ENCODE measurements around the gene SP140L.
"Not testable (repeated sequence)": the region's sequence is repeated elsewhere in the genome, so short reads cannot be mapped to it uniquely, and the experiment has no call there.

SP140L gene

DNA sequence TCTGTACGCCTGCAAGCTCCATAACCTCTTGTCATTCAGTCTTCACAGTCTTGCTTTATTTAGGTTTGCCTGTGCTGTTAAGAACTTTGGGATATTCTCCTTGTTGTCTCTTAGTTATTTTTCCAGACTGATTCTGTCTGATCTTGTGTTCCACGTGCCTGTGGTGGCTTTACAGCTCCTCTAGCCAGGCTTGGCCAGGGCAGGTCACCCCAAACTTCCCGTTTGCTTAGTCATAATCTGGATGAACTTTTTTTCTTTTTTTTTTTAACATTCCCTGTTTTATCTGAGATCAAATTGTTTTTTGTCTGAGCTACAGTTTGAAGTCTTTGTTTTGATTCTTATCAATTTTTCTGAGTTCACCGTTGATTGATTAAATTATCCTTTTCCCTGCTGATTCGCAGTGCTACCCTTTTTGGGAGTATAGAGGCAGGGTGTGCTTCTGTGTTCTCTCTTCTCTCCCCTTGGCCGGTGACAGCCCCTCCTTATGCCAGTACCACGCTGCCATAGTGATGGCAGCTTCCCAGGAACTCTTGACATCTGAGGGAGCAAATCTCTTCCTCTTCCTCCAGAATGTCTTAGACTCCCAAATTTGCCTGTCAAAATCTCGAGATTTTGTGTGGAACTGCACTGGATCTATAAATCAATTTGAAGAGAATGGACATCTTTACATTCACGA, 91.5 kb downstream of the SP140L start:
- peak; percentile 61 for DNase-seq (ENCODE audit: low spot score)

DNA sequence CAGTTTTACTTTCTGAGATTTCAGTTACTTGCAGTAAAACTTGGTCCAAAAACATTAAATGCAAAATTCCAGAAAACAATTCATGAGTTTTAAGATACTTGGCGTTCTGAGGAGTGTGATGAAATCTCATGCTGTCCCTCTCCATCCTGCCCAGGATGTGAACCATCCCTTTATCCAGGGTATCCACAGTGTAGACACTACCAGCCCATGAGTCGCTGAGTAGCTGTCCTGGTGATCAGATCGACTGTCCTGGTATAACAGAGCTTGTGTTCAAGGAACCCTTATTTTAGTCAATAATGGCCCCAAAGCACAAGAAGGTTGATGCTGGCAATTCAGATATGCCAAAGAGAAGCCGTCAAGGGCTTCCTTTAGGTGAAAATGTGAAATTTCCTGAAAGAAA, 92.2 kb downstream of the SP140L start:
- DNase-seq (ENCODE audit: low spot score): no peak

DNA sequence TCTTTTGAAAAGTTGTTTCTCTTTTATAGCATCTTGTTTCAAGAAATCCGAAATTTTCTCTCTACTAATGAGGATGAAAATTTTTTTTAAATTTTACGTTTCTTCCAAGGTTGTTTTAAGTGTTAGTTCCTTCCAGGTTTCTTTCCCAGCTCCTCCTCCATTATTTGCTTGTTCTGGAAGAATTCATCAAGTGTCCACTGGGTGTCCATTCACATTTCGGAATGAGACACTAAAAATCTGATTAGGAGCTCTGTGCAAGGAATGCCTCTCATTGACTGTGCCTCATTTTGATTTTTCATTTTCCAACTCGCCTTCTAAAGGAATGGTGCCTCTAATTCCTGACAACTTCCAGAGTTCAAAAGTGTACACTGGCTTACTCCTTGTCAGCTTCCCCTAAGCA, 95.2 kb downstream of the SP140L start:
- DNase-seq (ENCODE audit: low spot score): no peak

GRCh38 chr2:230423851-230424458, 97.0 kb downstream of the SP140L start:
- DNase-seq (ENCODE audit: low spot score): no peak

GRCh38 chr2:230425377-230425776, 98.4 kb downstream of the SP140L start:
- no peak for DNase-seq (ENCODE audit: low spot score)

DNA sequence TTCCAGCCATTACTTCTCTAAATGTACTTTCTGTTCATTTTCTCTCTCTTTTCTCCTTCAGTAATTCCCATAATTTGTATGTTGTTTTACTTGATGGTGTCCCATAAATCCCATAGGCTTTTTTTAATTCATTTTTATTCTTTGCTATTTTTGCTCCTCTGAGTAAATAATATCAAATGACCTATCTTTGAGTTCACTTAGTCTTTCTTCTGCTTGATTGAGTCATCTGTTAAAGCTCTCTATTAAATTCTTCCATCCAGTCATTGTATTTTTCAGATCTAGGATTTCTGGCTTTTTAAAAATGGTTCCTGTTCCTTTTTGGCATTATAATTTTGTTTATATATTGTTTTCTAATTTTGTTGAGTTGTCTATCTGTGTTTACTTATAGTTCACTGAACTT, 102.5 kb downstream of the SP140L start:
- DNase-seq (ENCODE audit: low spot score): no peak

GRCh38 chr2:230430957-230431910, 104.2 kb downstream of the SP140L start:
- no peak for DNase-seq (ENCODE audit: low spot score)

DNA sequence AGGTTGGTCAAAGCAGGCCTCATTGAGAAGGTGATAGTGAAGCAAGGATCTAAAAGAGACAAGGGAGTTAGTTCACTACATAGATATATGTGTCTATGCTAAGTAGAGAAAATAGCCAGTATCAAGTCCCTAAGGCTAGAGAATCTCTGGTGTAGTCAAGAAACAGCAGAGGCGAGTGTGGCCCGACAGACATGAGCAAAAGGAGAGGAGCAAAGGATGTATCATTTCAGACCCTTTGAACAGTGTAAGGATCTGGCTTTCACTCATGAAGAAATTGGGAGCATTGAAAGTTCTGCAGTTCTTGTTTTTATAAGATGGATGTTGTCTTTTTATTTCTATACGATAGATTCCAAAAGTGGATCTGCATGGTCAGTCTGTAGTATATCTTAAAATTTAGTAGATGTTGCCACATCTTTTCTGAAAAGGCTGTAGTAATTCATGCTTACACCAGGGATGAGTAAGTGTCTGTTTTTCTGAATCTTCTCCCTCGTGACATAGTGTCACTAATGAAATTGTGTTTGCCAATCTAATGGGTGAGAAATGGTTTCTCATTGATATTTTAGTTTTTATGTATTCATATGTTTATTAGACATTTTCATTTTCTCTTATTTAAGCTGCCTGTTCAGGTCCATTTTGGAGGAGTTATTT, 107.8 kb downstream of the SP140L start:
- DNase-seq (ENCODE audit: low spot score): no peak

DNA sequence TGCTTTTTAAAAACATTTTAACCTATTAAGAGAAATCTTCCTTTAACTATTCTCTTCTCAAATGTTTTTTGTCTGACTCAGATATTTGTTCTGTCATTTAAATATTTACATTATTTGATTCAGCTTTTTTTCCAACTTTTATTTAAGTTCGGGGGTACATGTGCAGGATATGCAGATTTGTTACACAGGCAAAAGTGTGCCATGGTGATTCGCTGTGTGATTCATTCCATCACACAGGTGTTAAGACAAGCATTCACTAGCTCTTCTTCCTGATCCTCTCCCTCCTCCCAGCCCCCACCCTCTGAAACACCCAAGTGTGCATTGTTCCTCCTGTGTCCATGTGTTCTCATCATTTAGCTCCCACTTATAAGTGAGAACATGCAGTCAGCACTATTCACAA, 108.4 kb downstream of the SP140L start:
- DNase-seq (ENCODE audit: low spot score): no peak

DNA sequence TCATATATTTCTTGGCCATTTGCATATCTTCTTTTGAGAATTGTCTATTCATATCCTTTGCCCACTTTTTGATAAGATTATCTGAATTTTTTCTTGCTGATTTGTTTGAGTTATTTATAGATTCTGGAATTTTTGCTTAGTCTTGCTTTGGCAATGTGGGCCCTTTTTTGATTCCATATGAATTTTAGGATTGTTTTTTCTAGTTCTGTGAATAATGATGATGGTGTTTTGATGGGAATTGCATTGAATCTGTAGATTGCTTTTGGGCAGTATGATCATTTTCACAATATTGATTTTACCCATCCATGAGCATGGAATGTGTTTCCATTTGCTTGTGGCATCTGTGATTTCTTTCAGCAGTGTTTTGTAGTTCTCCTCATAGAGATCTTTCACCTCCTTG, 112.1 kb downstream of the SP140L start:
- DNase-seq (ENCODE audit: low spot score): not testable (repeated sequence)

- DNase-seq (ENCODE audit: low spot score): no peak
These were observed 112.6 kb downstream of the SP140L start for GRCh38 chr2:230439590-230439989.

- DNase-seq (ENCODE audit: low spot score): no peak
These were observed 114.4 kb downstream of the SP140L start for GRCh38 chr2:230441227-230441897.

GRCh38 chr2:230443541-230443940, 116.5 kb downstream of the SP140L start:
- peak; percentile 22 for DNase-seq (ENCODE audit: low spot score)

GRCh38 chr2:230444832-230445231, 117.8 kb downstream of the SP140L start:
- DNase-seq (ENCODE audit: low spot score): no peak

GRCh38 chr2:230447036-230447435, 120.0 kb downstream of the SP140L start:
- no peak for DNase-seq (ENCODE audit: low spot score)

GRCh38 chr2:230447455-230448451, 120.8 kb downstream of the SP140L start:
- DNase-seq (ENCODE audit: low spot score): no peak

GRCh38 chr2:230449901-230450467, 123.0 kb downstream of the SP140L start:
- DNase-seq (ENCODE audit: low spot score): no peak

- DNase-seq (ENCODE audit: low spot score): no peak
These were observed 126.0 kb downstream of the SP140L start for GRCh38 chr2:230453006-230453405.
